HG03064 (cell line): ENCODE measurements around the gene FAM107B.

Experiments used
- ATAC-seq: cut with Tn5 transposase; IDR thresholded peaks from one replicate; pipeline ENCODE4 v1.9.1; 2021; ENCODE audit warnings: low read depth; ENCODE audit not compliant: unreplicated experiment

The FAM107B gene

GRCh38 chr10:14564268-14564744, 210.4 kb downstream of the FAM107B start:
- ATAC-seq = no peak

- no peak for ATAC-seq
Observed at GRCh38 chr10:14563359-14563940, 211.2 kb downstream of the FAM107B start.

- no peak for ATAC-seq
Observed at GRCh38 chr10:14563076-14563336, 211.7 kb downstream of the FAM107B start.

- no peak for ATAC-seq
Observed at GRCh38 chr10:14562218-14563075, 212.2 kb downstream of the FAM107B start.

- ATAC-seq = no peak
Observed at GRCh38 chr10:14560791-14561765, 213.6 kb downstream of the FAM107B start.

- no peak for ATAC-seq
Observed at GRCh38 chr10:14560274-14560673, 214.4 kb downstream of the FAM107B start.

GRCh38 chr10:14558025-14558424, 216.7 kb downstream of the FAM107B start:
- ATAC-seq = no peak

GRCh38 chr10:14557567-14557966, 217.1 kb downstream of the FAM107B start:
- no peak for ATAC-seq

- ATAC-seq = peak; percentile 45
Observed at GRCh38 chr10:14556285-14556956, 218.3 kb downstream of the FAM107B start.

- no peak for ATAC-seq
Observed at GRCh38 chr10:14555807-14556206, 218.9 kb downstream of the FAM107B start.

- no peak for ATAC-seq
Observed at GRCh38 chr10:14554491-14555205, 220.0 kb downstream of the FAM107B start.

- no peak for ATAC-seq
Observed at GRCh38 chr10:14554091-14554490, 220.6 kb downstream of the FAM107B start.

- ATAC-seq = no peak
Observed at GRCh38 chr10:14553448-14553847, 221.2 kb downstream of the FAM107B start.

- no peak for ATAC-seq
Observed at GRCh38 chr10:14552015-14552414, 222.7 kb downstream of the FAM107B start.

GRCh38 chr10:14550471-14550981, 224.2 kb downstream of the FAM107B start:
- no peak for ATAC-seq

- ATAC-seq = no peak
Observed at GRCh38 chr10:14549496-14549895, 225.2 kb downstream of the FAM107B start.

GRCh38 chr10:14548970-14549369, 225.7 kb downstream of the FAM107B start:
- no peak for ATAC-seq

GRCh38 chr10:14548474-14548873, 226.2 kb downstream of the FAM107B start:
- no peak for ATAC-seq

GRCh38 chr10:14547816-14548215, 226.9 kb downstream of the FAM107B start:
- ATAC-seq = no peak

- no peak for ATAC-seq
Observed at GRCh38 chr10:14545827-14546226, 228.9 kb downstream of the FAM107B start.
